HepG2 (cell line): ENCODE results near the gene CES2. TPM values are rescaled to one million over a fixed set of nuclear protein-coding genes. Genes with fewer than 3 reads are reported as not detected.

Experiments
- CAMTA2 ChIP-seq: sonication (generic); formaldehyde crosslinking; IDR thresholded peaks from 2 replicates; pipeline ENCODE4 v1.4.0; 2020; ENCODE audit warnings: mild to moderate bottlenecking, missing genetic modification reagents, borderline replicate concordance
- ETV6 ChIP-seq: sonication (generic); formaldehyde crosslinking; conservative IDR thresholded peaks from 2 replicates; pipeline ENCODE4 v1.4.0; 2020; ENCODE audit warnings: missing genetic modification reagents
- GABPA ChIP-seq, 2 experiments: IDR thresholded peaks; 2 replicates each; pipeline ENCODE4 v1.6.1; 2011 to 2016; ENCODE audit warnings: low read depth in 2 of 2, low read length in 1 of 2, missing biosample characterization in 1 of 2, missing genetic modification characterization in 1 of 2
- GLMP ChIP-seq: sonication (generic); formaldehyde crosslinking; IDR thresholded peaks from 2 replicates; pipeline ENCODE4 v1.9.0; 2021; ENCODE audit warnings: missing genetic modification reagents, mild to moderate bottlenecking, borderline replicate concordance
- HOXA9 ChIP-seq: sonication (generic); formaldehyde crosslinking; IDR thresholded peaks from 2 replicates; pipeline ENCODE4 v1.8.1; 2022; ENCODE audit warnings: missing genetic modification reagents, mild to moderate bottlenecking, moderate library complexity, borderline replicate concordance
- KLF6 ChIP-seq: IDR thresholded peaks from 2 replicates; pipeline ENCODE4 v1.8.0; 2016; ENCODE audit warnings: missing biosample characterization, missing genetic modification reagents
- MAFG ChIP-seq: sonication (generic); formaldehyde crosslinking; IDR thresholded peaks from 2 replicates; pipeline ENCODE4 v1.5.1; 2020; ENCODE audit warnings: mild to moderate bottlenecking, missing genetic modification reagents
- NCOR1 ChIP-seq: fragments of 200-600 bp; sonication (generic); IDR thresholded peaks from 2 replicates; pipeline ENCODE4 v1.7.0; 2017; ENCODE audit warnings: antibody characterized with exemption, low read length, borderline replicate concordance
- NFKB2 ChIP-seq: sonication (generic); formaldehyde crosslinking; IDR thresholded peaks from 2 replicates; pipeline ENCODE4 v1.4.0; 2020; ENCODE audit warnings: missing genetic modification reagents, borderline replicate concordance
- THAP8 ChIP-seq: sonication (generic); formaldehyde crosslinking; IDR thresholded peaks from 2 replicates; pipeline ENCODE4 v1.5.1; 2020; ENCODE audit warnings: missing genetic modification reagents, mild to moderate bottlenecking, borderline replicate concordance
- ZNF234 ChIP-seq: sonication (generic); formaldehyde crosslinking; conservative IDR thresholded peaks from 2 replicates; pipeline ENCODE4 v1.5.1; 2020; ENCODE audit warnings: mild to moderate bottlenecking, missing genetic modification reagents
- polyA plus RNA-seq, 8 experiments: library from polyadenylated mRNA; depleted of rRNA in 3 of 8; stranded (reverse) in 7 of 8; unstranded in 1 of 8; fragments of >200 nt; fragmentation: Illumina TruSeq in 4 of 8; extraction: Trizol in 4 of 8; gene quantifications; 2 replicates each; pipeline versions ENCODE4 v1.2.1 to v1.2.3, GENCODE V29; 2011 to 2016; ENCODE audit warnings: low read depth in 4 of 8, missing spikeins in 1 of 8, mixed read lengths in 1 of 8; ENCODE audit not compliant: insufficient read depth in 1 of 8
- total RNA-seq, 5 experiments: library from RNA; depleted of rRNA; stranded (reverse); fragments of >200 nt; fragmentation: Illumina TruSeq; extraction: Trizol; gene quantifications; 2 replicates each; pipeline ENCODE4 v1.2.3, GENCODE V29; 2016; ENCODE audit warnings: low read depth in 1 of 5
- TF ChIP-seq, protein P1 (sequence below): sonication (generic); formaldehyde crosslinking; IDR thresholded peaks from 2 replicates; pipeline ENCODE4 v1.8.0; 2022; ENCODE audit warnings: missing genetic modification reagents, mild to moderate bottlenecking, inconsistent platforms, borderline replicate concordance
- TF ChIP-seq, protein P2 (sequence below): sonication (generic); formaldehyde crosslinking; IDR thresholded peaks from 2 replicates; pipeline ENCODE4 v1.5.1; 2020; ENCODE audit warnings: mild to moderate bottlenecking, missing genetic modification reagents, borderline replicate concordance
- TF ChIP-seq, protein P3 (sequence below): sonication (generic); formaldehyde crosslinking; IDR thresholded peaks from 2 replicates; pipeline ENCODE4 v1.5.0; 2020; ENCODE audit warnings: missing genetic modification reagents
- TF ChIP-seq, protein P4 (sequence below): IDR thresholded peaks from 2 replicates; pipeline ENCODE4 v1.6.1; 2018; ENCODE audit warnings: missing genetic modification reagents, mild to moderate bottlenecking, missing compliant biosample characterization

The CES2 gene
- total and polyA plus RNA-seq, 2 of the 13 experiments (the other 11 are each of a cell fraction or from before 2014, with no cell fraction given), result 50.6 to 63.8 TPM

DNA sequence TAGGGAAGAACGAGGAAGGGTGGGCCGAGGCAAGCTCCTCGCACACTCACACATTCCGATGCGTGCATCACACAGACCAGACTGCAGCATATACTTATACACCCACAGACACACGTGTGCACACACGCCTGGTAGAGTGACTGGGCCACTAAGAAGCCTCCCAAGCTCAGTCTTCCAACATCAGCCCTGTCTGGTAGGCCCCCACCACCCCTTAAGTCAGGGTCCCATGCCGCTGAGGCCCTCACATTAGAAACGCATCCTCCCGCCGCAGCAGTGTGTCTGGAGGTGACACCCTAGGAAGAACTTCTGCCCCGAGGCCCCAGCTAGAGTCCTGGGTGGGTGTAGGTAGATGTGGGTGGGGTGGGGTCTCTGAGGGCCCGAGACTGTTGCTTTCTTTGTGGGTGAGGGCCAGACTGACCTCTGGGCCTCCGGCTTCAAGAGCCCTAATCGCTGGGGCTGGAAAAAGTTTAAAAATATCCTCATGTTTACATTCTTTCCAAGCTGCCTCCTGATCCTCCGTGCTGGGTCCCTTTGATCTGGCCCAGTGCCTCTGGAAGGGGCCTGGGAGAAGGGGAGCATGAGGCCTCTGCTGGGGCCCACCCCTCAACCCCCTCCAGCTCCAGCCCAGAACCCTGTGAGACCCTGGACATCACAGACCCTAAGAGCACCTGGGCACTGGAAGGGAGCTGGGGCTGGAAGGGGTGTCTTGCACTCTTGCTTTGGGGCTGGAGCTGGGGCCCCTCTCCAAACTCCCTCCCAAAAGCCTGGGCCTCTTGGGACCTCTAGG is 30.3 kb upstream of the CES2 start (continued):
- TF ChIP-seq NCOR1, result peak; percentile 56
- TF ChIP-seq NFKB2 (CRISPR knock-in tag), result no peak
- TF ChIP-seq, protein P1, sequence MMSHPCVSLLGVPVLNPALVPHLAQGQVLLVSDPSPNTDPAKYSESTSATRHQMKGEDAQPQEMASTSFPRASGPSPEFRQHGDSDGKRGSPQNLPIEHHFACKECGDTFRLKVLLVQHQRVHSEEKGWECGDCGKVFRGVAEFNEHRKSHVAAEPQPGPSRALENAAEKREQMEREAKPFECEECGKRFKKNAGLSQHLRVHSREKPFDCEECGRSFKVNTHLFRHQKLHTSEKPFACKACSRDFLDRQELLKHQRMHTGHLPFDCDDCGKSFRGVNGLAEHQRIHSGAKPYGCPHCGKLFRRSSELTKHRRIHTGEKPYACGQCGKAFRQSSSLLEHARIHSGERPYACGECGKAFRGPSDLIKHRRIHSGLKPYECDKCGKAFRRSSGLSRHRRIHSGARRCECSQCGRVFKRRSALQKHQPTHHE (CRISPR knock-in tag), result no peak
- no peak for TF ChIP-seq CAMTA2 (CRISPR knock-in tag)
- TF ChIP-seq HOXA9 (CRISPR knock-in tag), result no peak
- TF ChIP-seq, protein P2, sequence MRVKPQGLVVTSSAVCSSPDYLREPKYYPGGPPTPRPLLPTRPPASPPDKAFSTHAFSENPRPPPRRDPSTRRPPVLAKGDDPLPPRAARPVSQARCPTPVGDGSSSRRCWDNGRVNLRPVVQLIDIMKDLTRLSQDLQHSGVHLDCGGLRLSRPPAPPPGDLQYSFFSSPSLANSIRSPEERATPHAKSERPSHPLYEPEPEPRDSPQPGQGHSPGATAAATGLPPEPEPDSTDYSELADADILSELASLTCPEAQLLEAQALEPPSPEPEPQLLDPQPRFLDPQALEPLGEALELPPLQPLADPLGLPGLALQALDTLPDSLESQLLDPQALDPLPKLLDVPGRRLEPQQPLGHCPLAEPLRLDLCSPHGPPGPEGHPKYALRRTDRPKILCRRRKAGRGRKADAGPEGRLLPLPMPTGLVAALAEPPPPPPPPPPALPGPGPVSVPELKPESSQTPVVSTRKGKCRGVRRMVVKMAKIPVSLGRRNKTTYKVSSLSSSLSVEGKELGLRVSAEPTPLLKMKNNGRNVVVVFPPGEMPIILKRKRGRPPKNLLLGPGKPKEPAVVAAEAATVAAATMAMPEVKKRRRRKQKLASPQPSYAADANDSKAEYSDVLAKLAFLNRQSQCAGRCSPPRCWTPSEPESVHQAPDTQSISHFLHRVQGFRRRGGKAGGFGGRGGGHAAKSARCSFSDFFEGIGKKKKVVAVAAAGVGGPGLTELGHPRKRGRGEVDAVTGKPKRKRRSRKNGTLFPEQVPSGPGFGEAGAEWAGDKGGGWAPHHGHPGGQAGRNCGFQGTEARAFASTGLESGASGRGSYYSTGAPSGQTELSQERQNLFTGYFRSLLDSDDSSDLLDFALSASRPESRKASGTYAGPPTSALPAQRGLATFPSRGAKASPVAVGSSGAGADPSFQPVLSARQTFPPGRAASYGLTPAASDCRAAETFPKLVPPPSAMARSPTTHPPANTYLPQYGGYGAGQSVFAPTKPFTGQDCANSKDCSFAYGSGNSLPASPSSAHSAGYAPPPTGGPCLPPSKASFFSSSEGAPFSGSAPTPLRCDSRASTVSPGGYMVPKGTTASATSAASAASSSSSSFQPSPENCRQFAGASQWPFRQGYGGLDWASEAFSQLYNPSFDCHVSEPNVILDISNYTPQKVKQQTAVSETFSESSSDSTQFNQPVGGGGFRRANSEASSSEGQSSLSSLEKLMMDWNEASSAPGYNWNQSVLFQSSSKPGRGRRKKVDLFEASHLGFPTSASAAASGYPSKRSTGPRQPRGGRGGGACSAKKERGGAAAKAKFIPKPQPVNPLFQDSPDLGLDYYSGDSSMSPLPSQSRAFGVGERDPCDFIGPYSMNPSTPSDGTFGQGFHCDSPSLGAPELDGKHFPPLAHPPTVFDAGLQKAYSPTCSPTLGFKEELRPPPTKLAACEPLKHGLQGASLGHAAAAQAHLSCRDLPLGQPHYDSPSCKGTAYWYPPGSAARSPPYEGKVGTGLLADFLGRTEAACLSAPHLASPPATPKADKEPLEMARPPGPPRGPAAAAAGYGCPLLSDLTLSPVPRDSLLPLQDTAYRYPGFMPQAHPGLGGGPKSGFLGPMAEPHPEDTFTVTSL (CRISPR knock-in tag), result peak; percentile 42; the same call in 1 of the 2 replicates
- TF ChIP-seq ETV6, result 0 out of 2 replicates have a peak, but pooled peaks have one; percentile 18
- TF ChIP-seq GLMP (CRISPR knock-in tag), result no peak
- 0 out of 2 replicates have a peak, but pooled peaks have one; percentile 90 for TF ChIP-seq ZNF234 (CRISPR knock-in tag)
- no peak for TF ChIP-seq GABPA (IDR thresholded peaks at IDR 0.05; ENCODE audit: low read depth, low read length)
- peak; percentile 41; the same call in 1 of the 2 replicates for TF ChIP-seq GABPA (CRISPR knock-in tag; IDR thresholded peaks at IDR 0.05; ENCODE audit: low read depth)
- no peak; the same call in 1 of the 2 replicates for TF ChIP-seq MAFG
- peak; percentile 69; the same call in 1 of the 2 replicates for TF ChIP-seq THAP8 (CRISPR knock-in tag)
- TF ChIP-seq, protein P3, sequence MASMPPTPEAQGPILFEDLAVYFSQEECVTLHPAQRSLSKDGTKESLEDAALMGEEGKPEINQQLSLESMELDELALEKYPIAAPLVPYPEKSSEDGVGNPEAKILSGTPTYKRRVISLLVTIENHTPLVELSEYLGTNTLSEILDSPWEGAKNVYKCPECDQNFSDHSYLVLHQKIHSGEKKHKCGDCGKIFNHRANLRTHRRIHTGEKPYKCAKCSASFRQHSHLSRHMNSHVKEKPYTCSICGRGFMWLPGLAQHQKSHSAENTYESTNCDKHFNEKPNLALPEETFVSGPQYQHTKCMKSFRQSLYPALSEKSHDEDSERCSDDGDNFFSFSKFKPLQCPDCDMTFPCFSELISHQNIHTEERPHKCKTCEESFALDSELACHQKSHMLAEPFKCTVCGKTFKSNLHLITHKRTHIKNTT (CRISPR knock-in tag), result no peak
- TF ChIP-seq, protein P4, sequence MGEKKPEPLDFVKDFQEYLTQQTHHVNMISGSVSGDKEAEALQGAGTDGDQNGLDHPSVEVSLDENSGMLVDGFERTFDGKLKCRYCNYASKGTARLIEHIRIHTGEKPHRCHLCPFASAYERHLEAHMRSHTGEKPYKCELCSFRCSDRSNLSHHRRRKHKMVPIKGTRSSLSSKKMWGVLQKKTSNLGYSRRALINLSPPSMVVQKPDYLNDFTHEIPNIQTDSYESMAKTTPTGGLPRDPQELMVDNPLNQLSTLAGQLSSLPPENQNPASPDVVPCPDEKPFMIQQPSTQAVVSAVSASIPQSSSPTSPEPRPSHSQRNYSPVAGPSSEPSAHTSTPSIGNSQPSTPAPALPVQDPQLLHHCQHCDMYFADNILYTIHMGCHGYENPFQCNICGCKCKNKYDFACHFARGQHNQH (CRISPR knock-in tag), result peak; percentile 52; the same call in 1 of the 2 replicates
- peak; percentile 28; the same call in 1 of the 2 replicates for TF ChIP-seq KLF6 (CRISPR knock-in tag)
